HG03095 (cell line): ENCODE measurements around the gene CTCF.

Experiments
- ATAC-seq: cut with Tn5 transposase; IDR thresholded peaks from one replicate; pipeline ENCODE4 v1.9.1; 2021; ENCODE audit warnings: moderate library complexity; ENCODE audit not compliant: unreplicated experiment

The CTCF gene

GRCh38 chr16:67593288-67593687 is 31.0 kb downstream of the CTCF start:
- no peak for ATAC-seq

GRCh38 chr16:67593701-67594100 is 31.4 kb downstream of the CTCF start:
- no peak for ATAC-seq

- no peak for ATAC-seq
These were observed 32.1 kb downstream of the CTCF start for GRCh38 chr16:67594256-67594915.

GRCh38 chr16:67594956-67595355 is 32.6 kb downstream of the CTCF start:
- ATAC-seq = no peak

GRCh38 chr16:67598527-67598926 is 36.2 kb downstream of the CTCF start:
- ATAC-seq = no peak

GRCh38 chr16:67605641-67606040 is 43.3 kb downstream of the CTCF start:
- ATAC-seq = no peak

GRCh38 chr16:67606632-67607031 is 44.3 kb downstream of the CTCF start:
- no peak for ATAC-seq

GRCh38 chr16:67608364-67608763 is 46.0 kb downstream of the CTCF start:
- no peak for ATAC-seq

- ATAC-seq = no peak
These were observed 51.5 kb downstream of the CTCF start for GRCh38 chr16:67613808-67614207.

- no peak for ATAC-seq
These were observed 65.9 kb downstream of the CTCF start for GRCh38 chr16:67628216-67628615.

- ATAC-seq = no peak
These were observed 70.3 kb downstream of the CTCF start for GRCh38 chr16:67632415-67633172.

GRCh38 chr16:67636713-67637112 is 74.4 kb downstream of the CTCF start:
- ATAC-seq = no peak

- no peak for ATAC-seq
These were observed 75.3 kb downstream of the CTCF start for GRCh38 chr16:67637625-67638024.

GRCh38 chr16:67641779-67642708 is 79.7 kb downstream of the CTCF start:
- ATAC-seq = no peak

GRCh38 chr16:67644038-67644437 is 81.7 kb downstream of the CTCF start:
- no peak for ATAC-seq

- no peak for ATAC-seq
These were observed 83.2 kb downstream of the CTCF start for GRCh38 chr16:67645397-67646121.

- ATAC-seq = no peak
These were observed 84.9 kb downstream of the CTCF start for GRCh38 chr16:67647111-67647651.

- no peak for ATAC-seq
These were observed 85.4 kb downstream of the CTCF start for GRCh38 chr16:67647681-67648080.

- ATAC-seq = no peak
These were observed 85.9 kb downstream of the CTCF start for GRCh38 chr16:67648088-67648763.
